Fibroblast of lung (primary cell): Measurements from ENCODE around the gene RCAN1.

Experiments
- EZH2 ChIP-seq: IDR thresholded peaks from 2 replicates; pipeline ENCODE4 v1.5.1; 2012; ENCODE audit warnings: low read length, control low read depth, mild to moderate bottlenecking; ENCODE audit errors: missing control alignments
- TF ChIP-seq, protein P1 (sequence below), 2 donors: IDR thresholded peaks in 1 of 2; conservative IDR thresholded peaks in 1 of 2; 1 replicate in 1 of 2; 2 replicates in 1 of 2; pipeline ENCODE4 v1.5.1; 2011 to 2012; ENCODE audit warnings: low read length in 2 of 2, control low read depth in 1 of 2, inconsistent platforms in 1 of 2, low read depth in 1 of 2, mild to moderate bottlenecking in 1 of 2

DNA sequence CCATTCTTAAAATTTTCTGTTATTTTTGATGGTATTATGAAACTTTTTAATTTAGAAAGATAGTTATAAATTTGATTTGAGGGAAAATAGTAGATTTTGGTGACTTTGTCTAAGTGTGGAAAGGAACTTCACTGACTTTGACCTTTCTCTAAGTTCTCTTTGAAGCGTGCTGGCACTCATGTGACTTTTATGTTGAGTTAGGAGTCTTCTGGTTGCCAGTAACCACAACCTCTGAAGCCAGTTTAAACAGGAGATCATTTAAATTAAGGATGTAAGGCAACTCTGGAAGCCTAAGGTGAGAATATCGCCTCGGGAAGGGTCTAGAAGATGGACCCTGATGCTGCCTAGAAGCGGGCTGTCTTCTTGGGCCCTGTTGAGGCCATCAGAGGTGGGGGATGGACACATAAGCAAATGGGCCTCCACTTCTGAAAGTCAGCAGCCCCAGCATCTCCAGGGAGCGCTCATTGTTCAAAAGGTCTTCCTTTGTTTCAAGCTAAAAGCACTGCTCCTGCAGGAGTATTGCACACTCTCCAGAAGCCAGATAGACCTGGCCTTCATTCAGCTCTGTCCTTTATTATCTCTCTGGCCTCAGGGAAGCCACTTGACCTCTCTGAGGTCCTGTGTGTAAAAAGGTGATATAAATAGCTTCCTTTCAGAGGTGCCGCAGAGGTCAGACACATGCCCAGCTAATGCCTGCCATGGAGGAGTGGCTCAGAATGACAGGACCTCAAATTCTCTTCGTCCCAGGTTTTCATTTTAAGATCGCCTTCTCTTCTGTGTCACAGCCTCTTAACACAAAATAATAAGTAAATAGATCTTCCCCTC is 5.1 kb upstream of the RCAN1 start:
- TF ChIP-seq, protein P1, sequence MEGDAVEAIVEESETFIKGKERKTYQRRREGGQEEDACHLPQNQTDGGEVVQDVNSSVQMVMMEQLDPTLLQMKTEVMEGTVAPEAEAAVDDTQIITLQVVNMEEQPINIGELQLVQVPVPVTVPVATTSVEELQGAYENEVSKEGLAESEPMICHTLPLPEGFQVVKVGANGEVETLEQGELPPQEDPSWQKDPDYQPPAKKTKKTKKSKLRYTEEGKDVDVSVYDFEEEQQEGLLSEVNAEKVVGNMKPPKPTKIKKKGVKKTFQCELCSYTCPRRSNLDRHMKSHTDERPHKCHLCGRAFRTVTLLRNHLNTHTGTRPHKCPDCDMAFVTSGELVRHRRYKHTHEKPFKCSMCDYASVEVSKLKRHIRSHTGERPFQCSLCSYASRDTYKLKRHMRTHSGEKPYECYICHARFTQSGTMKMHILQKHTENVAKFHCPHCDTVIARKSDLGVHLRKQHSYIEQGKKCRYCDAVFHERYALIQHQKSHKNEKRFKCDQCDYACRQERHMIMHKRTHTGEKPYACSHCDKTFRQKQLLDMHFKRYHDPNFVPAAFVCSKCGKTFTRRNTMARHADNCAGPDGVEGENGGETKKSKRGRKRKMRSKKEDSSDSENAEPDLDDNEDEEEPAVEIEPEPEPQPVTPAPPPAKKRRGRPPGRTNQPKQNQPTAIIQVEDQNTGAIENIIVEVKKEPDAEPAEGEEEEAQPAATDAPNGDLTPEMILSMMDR (conservative IDR thresholded peaks at IDR 0.05 in 1 of 2, IDR thresholded peaks at IDR 0.05 in 1 of 2; ENCODE audit: low read depth in 1 of 2, low read length in 2 of 2): no peak
- no peak for TF ChIP-seq EZH2
